PFSK-1 (cell line): ENCODE measurements around the gene KRTCAP2.

Experiments used
- FOXP2 ChIP-seq: optimal IDR thresholded peaks from 2 replicates; pipeline ENCODE3; 2011; ENCODE audit warnings: borderline replicate concordance, control low read depth, inconsistent platforms; ENCODE audit not compliant: insufficient read depth; ENCODE audit errors: extremely low read length, extremely low read depth
- POLR2AphosphoS5 ChIP-seq: IDR thresholded peaks from 2 replicates; pipeline ENCODE4 v1.6.1; 2012; ENCODE audit warnings: low read depth, mild to moderate bottlenecking, control low read depth, low read length, moderate library complexity
- SIN3A ChIP-seq: IDR thresholded peaks from 2 replicates; pipeline ENCODE4 v1.6.1; 2012; ENCODE audit warnings: mild to moderate bottlenecking, low read length, moderate library complexity, borderline replicate concordance; ENCODE audit not compliant: insufficient read depth
- TAF1 ChIP-seq: IDR thresholded peaks from 2 replicates; pipeline ENCODE4 v1.6.1; 2012; ENCODE audit warnings: low read length, control low read depth, borderline replicate concordance; ENCODE audit not compliant: insufficient read depth
- TF ChIP-seq, protein P1 (sequence below), 2 experiments: IDR thresholded peaks; 2 replicates each; pipeline versions ENCODE4 v1.6.1 to v1.8.0; 2011 to 2012; ENCODE audit warnings: low read depth in 2 of 2, low read length in 2 of 2, control low read depth in 1 of 2, inconsistent platforms in 1 of 2, mild to moderate bottlenecking in 1 of 2, moderate library complexity in 1 of 2; ENCODE audit not compliant: insufficient read depth in 1 of 2

DNA sequence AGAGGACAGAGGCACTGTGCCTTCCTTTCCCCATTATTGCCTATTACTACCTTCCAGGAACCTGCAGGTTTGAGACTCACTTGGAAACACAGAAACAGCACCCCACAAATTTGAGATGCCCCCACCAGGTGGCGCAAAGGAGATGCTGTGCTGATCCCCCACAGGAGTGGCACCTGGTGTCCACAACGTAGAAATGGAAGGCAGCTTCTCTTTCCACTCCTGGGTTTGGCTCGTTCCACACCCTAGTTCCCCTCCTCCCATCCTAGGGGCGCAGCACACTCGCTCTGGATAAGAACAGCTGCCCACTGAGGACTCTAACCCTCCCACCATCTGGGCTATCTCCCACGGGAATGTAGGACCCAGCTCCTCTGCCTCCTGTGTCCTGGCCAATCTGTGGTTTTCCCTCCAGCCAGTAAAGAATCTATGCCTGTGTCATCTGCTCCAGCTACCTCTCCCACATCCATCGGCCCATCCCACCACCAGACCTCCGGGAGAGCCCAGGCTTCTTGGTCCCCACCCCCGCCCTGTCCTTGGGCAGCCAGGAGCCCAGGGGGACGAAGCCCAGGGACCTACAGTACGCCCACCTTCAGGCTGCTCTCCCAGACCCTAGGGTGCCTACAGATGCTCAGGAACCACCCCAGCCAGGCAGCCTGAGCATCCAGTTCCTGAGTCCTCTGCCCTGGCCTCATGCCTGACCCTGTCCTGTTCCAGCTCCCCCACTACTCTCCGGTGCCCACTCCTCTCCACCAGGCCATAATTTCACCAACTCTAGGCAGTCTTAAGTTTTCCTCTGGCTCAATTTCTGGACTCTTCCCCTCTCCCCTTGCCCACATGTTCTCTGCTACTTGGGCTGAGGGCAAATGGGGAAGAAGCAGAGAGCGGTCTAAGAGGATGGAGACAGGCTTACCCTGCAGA, 34.0 kb upstream of the KRTCAP2 start:
- TF ChIP-seq POLR2AphosphoS5: no peak
- TF ChIP-seq TAF1: no peak
- TF ChIP-seq SIN3A: no peak
- TF ChIP-seq, protein P1, sequence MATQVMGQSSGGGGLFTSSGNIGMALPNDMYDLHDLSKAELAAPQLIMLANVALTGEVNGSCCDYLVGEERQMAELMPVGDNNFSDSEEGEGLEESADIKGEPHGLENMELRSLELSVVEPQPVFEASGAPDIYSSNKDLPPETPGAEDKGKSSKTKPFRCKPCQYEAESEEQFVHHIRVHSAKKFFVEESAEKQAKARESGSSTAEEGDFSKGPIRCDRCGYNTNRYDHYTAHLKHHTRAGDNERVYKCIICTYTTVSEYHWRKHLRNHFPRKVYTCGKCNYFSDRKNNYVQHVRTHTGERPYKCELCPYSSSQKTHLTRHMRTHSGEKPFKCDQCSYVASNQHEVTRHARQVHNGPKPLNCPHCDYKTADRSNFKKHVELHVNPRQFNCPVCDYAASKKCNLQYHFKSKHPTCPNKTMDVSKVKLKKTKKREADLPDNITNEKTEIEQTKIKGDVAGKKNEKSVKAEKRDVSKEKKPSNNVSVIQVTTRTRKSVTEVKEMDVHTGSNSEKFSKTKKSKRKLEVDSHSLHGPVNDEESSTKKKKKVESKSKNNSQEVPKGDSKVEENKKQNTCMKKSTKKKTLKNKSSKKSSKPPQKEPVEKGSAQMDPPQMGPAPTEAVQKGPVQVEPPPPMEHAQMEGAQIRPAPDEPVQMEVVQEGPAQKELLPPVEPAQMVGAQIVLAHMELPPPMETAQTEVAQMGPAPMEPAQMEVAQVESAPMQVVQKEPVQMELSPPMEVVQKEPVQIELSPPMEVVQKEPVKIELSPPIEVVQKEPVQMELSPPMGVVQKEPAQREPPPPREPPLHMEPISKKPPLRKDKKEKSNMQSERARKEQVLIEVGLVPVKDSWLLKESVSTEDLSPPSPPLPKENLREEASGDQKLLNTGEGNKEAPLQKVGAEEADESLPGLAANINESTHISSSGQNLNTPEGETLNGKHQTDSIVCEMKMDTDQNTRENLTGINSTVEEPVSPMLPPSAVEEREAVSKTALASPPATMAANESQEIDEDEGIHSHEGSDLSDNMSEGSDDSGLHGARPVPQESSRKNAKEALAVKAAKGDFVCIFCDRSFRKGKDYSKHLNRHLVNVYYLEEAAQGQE (IDR thresholded peaks at IDR 0.05; ENCODE audit: insufficient read depth in 1 of 2, low read depth in 2 of 2, low read length in 2 of 2): no peak
- TF ChIP-seq FOXP2: peak; percentile 14
